ENCODE data around the gene BSX. TPM values are rescaled to one million over a fixed set of nuclear protein-coding genes. Genes with fewer than 3 reads are reported as not detected.

BSX gene
- total RNA-seq (not detected), polyA plus RNA-seq (not detected)
- long read RNA-seq, donor 1 = 0 reads
- long read RNA-seq, donor 2 = 0 reads
- long read RNA-seq, donor 3 = 0 reads

DNA sequence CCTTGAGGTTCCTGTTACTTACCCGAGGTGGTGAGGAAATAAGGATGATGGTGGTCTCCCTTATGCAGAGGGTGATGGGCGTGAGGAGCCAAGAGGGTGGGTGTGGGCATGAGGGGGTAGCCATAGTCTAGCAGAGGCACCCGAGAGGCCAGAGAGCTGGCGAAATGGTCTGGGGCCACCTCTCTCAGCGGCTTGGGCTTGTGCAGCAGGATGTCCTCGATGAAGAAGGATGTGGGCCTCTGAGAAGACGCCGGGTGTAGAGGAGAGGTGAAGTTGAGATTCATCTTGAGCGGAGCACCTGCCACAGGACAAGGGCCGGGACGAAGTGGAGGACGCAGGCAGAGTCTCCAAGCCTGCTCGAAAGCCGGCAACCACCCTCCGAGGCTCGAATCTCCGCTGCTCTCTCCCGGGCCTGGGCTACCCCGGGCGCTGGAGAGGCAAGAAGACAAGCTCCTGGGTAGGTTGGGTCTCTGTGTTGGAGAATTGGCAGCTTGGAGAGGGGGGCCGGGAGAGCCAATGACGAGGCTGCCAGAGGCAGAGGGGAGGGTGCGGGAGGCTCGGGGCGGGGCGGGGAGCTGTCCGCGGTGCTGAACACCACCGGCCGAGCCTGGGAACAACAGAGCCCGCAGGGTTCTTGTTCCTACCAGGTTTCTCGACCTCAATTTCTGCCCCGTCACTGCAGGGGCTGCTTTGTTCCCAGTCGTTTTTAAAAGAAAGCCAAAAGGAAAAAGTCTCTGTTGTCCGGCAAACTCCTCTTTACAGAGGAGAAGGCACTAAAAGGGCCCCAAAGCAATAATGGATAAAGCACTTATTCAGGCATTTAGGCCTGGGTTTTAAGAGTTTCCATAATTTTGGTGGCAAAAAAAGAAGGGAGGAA, at the start of gene BSX:
Gene BSX, minus strand, starts transcription at position 447 of the 877 bp plus-strand sequence. Its CDS starts 163 bp downstream, at position 284.
- no peak within 1 kb of the TSS for H3K4me3 ChIP-seq
- H3K27ac ChIP-seq = no peak within 1 kb of the TSS
- peaks cover 2 to 38% (median 25%) of the 10 kb centered on the region in 9 donors for H3K4me1 ChIP-seq
- DNase-seq = peak; percentile 42 to 52
- intact Hi-C loops (cut with DNase I) = no loop called here
- H3K9me3 ChIP-seq = no peaks in the 10 kb centered on the region
- ATAC-seq = peak; percentile 56 to 90 (median 83)
- peaks cover 55 to 100% (median 100%) of the 10 kb centered on the region in 7 donors for H3K27me3 ChIP-seq
- TF ChIP-seq CTCF (IDR thresholded peaks at IDR 0.05) = no peak
- H3K36me3 ChIP-seq = no peaks in the 10 kb centered on the region
- 4 to 6% methylated on average over 35 of the region's 35 CpGs for WGBS, 2 donors

- H3K9me3 ChIP-seq = no peaks in the 10 kb centered on the region
- no peak overlapping the region for H3K4me3 ChIP-seq
- WGBS, 2 donors = 64 to 78% methylated on average over 4 of the region's 4 CpGs
- intact Hi-C loops (cut with DNase I) = no loop called here
- ATAC-seq (no peak), DNase-seq (no peak)
- H3K4me1 ChIP-seq = no peaks in the 10 kb centered on the region
- no peak overlapping the region for H3K27ac ChIP-seq
- TF ChIP-seq CTCF (IDR thresholded peaks at IDR 0.05) = no peak
- H3K27me3 ChIP-seq = peaks cover 0 to 7% (median 0%) of the 10 kb centered on the region in 7 donors
- H3K36me3 ChIP-seq = no peaks in the 10 kb centered on the region
Observed at GRCh38 chr11:123030517-123030916, 48.9 kb upstream of the BSX start.

- peaks cover 0 to 25% (median 15%) of the 10 kb centered on the region in 7 donors for H3K27me3 ChIP-seq
- ATAC-seq (peak in 2 of 8 donors; percentile 35 to 42), DNase-seq (no peak)
- no peak overlapping the region for H3K27ac ChIP-seq
- intact Hi-C loops (cut with DNase I) = loop anchor here in 7 of 10 donors (2.0 to 10.0 kb wide), 5 partner anchors 106 to 159 kb away; no protein-coding TSS in a partner anchor
- no peaks in the 10 kb centered on the region for H3K36me3 ChIP-seq
- peaks cover 0 to 8% (median 0%) of the 10 kb centered on the region in 9 donors for H3K4me1 ChIP-seq
- H3K9me3 ChIP-seq = no peaks in the 10 kb centered on the region
- WGBS, 2 donors = 35 to 41% methylated on average over 2 of the region's 2 CpGs
- H3K4me3 ChIP-seq = no peak overlapping the region
- TF ChIP-seq CTCF (IDR thresholded peaks at IDR 0.05) = peak in 8 of 9 donors; percentile 8 to 65 (median 51)
Observed at GRCh38 chr11:123020968-123021367, 39.3 kb upstream of the BSX start.

GRCh38 chr11:123018702-123019101, 37.1 kb upstream of the BSX start:
- DNase-seq (peak; percentile 14 to 18), ATAC-seq (peak in 7 of 8 donors; percentile 44 to 95 (median 65))
- Histone ChIP-seq H3K36me3 (no peaks in the 10 kb centered on the region), H3K4me1 (peaks cover 0 to 8% (median 0%) of the 10 kb centered on the region in 9 donors), H3K27me3 (peaks cover 0 to 22% (median 8%) of the 10 kb centered on the region in 7 donors), H3K9me3 (no peaks in the 10 kb centered on the region), H3K4me3 (no peak overlapping the region), H3K27ac (no peak overlapping the region)
- TF ChIP-seq CTCF (IDR thresholded peaks at IDR 0.05) = no peak
- intact Hi-C loops (cut with DNase I) = loop anchor here in 3 of 10 donors (2.0 to 10.0 kb wide), 3 partner anchors 101 to 152 kb away; no protein-coding TSS in a partner anchor
- 51% methylated on average over 9 of the region's 9 CpGs for WGBS, 2 donors
